H1 (cell line): ENCODE results near the gene KRT10. TPM values are rescaled to one million over a fixed set of nuclear protein-coding genes. Genes with fewer than 3 reads are reported as not detected.

Source experiments
- ATF2 ChIP-seq: IDR thresholded peaks from 2 replicates; pipeline ENCODE4 v1.6.1; 2012; ENCODE audit warnings: low read length, inconsistent platforms
- CHD2 ChIP-seq: IDR thresholded peaks from 2 replicates; pipeline ENCODE4 v1.6.1; 2012; ENCODE audit warnings: low read length, improper control_type of control experiment
- CHD7 ChIP-seq: fragments of 300-600 bp; sonication (generic); IDR thresholded peaks from 2 replicates; pipeline ENCODE4 v1.7.1; 2012; ENCODE audit warnings: low read length, moderate library complexity, mild to moderate bottlenecking, inconsistent platforms; ENCODE audit not compliant: insufficient replicate concordance
- KDM5A ChIP-seq: fragments of 200-600 bp; IDR thresholded peaks from 2 replicates; pipeline ENCODE4 v1.7.1; 2012; ENCODE audit warnings: mild to moderate bottlenecking, low read length, inconsistent platforms, mixed read lengths
- NANOG ChIP-seq: IDR thresholded peaks from 2 replicates; pipeline ENCODE4 v1.6.1; 2011; ENCODE audit warnings: low read length, low read depth, mild to moderate bottlenecking, inconsistent platforms; ENCODE audit not compliant: insufficient read depth, poor library complexity, severe bottlenecking
- PHF8 ChIP-seq: fragments of 200-600 bp; sonication (generic); conservative IDR thresholded peaks from 2 replicates; pipeline ENCODE4 v1.7.1; 2012; ENCODE audit warnings: low read depth, mild to moderate bottlenecking, inconsistent platforms, low read length, moderate library complexity
- SP1 ChIP-seq: IDR thresholded peaks from 2 replicates; pipeline ENCODE4 v1.6.1; 2011; ENCODE audit warnings: low read depth, low read length
- SP4 ChIP-seq: IDR thresholded peaks from 2 replicates; pipeline ENCODE4 v1.6.1; 2012; ENCODE audit warnings: low read length, inconsistent platforms
- TCF12 ChIP-seq: IDR thresholded peaks from 2 replicates; pipeline ENCODE4 v1.6.1; 2011; ENCODE audit warnings: low read depth, mild to moderate bottlenecking, low read length
- polyA plus RNA-seq, 7 experiments: library from polyadenylated mRNA; depleted of rRNA in 3 of 7; stranded (reverse) in 5 of 7; unstranded in 2 of 7; fragments of >200 nt in 5 of 7; fragments of 200-250 nt in 2 of 7; gene quantifications; 1 replicate in 5 of 7; 2 replicates in 1 of 7; 4 replicates in 1 of 7; pipeline versions ENCODE4 v1.2.1 to v1.2.3, GENCODE V29; 2011 to 2013; ENCODE audit warnings: missing spikeins in 2 of 7, mixed read lengths in 2 of 7
- total RNA-seq: library from RNA; stranded (reverse); fragmentation: NEBNext Ultra II Directional; extraction: Animal tissue kit (Norgen Biotek cat#: 25700); gene quantifications from 2 replicates; pipeline ENCODE4 v1.2.1, GENCODE V29; 2021

Gene KRT10
- total and polyA plus RNA-seq, 2 of the 8 experiments (the other 6 are each of a cell fraction or from before 2014, with no cell fraction given) = 3.5 to 39.4 TPM

- TF ChIP-seq ATF2 (no peak), KDM5A (no peak), CHD2 (no peak), SP1 (no peak), TCF12 (no peak), NANOG (no peak), PHF8 (no peak), SP4 (no peak), CHD7 (no peak)
Measured at GRCh38 chr17:40827746-40828453, 5.5 kb upstream of the KRT10 start (continued).
